Transverse colon (tissue), 4 donors: ENCODE data around the gene ARHGAP18. TPM values are rescaled to one million over a fixed set of nuclear protein-coding genes. Genes with fewer than 3 reads are reported as not detected.

ENCODE experiments used
- DNase-seq: peaks from one replicate; pipeline ENCODE4 v3.0.0-alpha.2; 2019
- H3K27ac ChIP-seq, 4 donors: fragments of 200-600 bp; sonication (generic); 2 replicates each; pipeline ENCODE4 v1.5.1; 2016 to 2018; ENCODE audit warnings: inconsistent platforms in 4 of 4
- H3K27me3 ChIP-seq: fragments of 200-600 bp; sonication (generic); 2 replicates; pipeline ENCODE4 v1.5.1; 2017; ENCODE audit warnings: inconsistent platforms
- H3K36me3 ChIP-seq, 4 donors: fragments of 200-600 bp; sonication (generic); 2 replicates each; pipeline ENCODE4 v1.5.1; 2017 to 2019; ENCODE audit warnings: inconsistent platforms in 4 of 4
- H3K4me1 ChIP-seq, 4 donors: fragments of 200-600 bp; sonication (generic); 2 replicates each; pipeline ENCODE4 v1.5.1; 2017 to 2020; ENCODE audit warnings: inconsistent platforms in 4 of 4
- H3K4me3 ChIP-seq, 4 donors: fragments of 200-600 bp; sonication (generic); 1 replicate in 1 of 4; 2 replicates in 3 of 4; pipeline versions ENCODE4 v1.5.1 to v1.6.1; 2017 to 2019; ENCODE audit warnings: inconsistent platforms in 4 of 4
- H3K9me3 ChIP-seq, 2 donors: fragments of 200-600 bp; sonication (generic); 2 replicates each; pipeline ENCODE4 v1.5.1; 2017 to 2019; ENCODE audit warnings: inconsistent platforms in 2 of 2
- POLR2A ChIP-seq: fragments of 450-650 bp; IDR thresholded peaks from one replicate; pipeline ENCODE4 v1.6.1; 2016; ENCODE audit warnings: antibody characterized with exemption, mild to moderate bottlenecking, moderate library complexity
- POLR2AphosphoS5 ChIP-seq, 3 donors: sonication (generic); formaldehyde crosslinking; IDR thresholded peaks; one replicate each; pipeline ENCODE4 v1.6.1; 2016; ENCODE audit warnings: antibody characterized with exemption in 3 of 3
- in situ Hi-C, 4 donors: fragments of 200-750 bp; cut with MboI; loops; one replicate each; pipeline versions ENCODE4 v1.15.0 to v1.15.1; 2017; ENCODE audit warnings: low sequenced_read_pairs in 3 of 4, low pct_ligation_motif_present in 1 of 4, low pct_unique_long_range_greater_than_20kb in 1 of 4
- intact Hi-C: fragments of 100-400 bp; cut with DNase I; formaldehyde crosslinking; loops from one replicate; pipeline ENCODE4 v1.15.1; 2023; ENCODE audit warnings: low total_unique reads
- total RNA-seq, 4 donors: library from RNA; depleted of rRNA; stranded (reverse); fragments of >200 nt; gene quantifications; one replicate each; pipeline ENCODE4 v1.1.0, GENCODE V29; 2016

The ARHGAP18 gene
- total RNA-seq, 4 donors from 2014 or later: 5.2 to 21.8 (median 13.0) TPM

DNA sequence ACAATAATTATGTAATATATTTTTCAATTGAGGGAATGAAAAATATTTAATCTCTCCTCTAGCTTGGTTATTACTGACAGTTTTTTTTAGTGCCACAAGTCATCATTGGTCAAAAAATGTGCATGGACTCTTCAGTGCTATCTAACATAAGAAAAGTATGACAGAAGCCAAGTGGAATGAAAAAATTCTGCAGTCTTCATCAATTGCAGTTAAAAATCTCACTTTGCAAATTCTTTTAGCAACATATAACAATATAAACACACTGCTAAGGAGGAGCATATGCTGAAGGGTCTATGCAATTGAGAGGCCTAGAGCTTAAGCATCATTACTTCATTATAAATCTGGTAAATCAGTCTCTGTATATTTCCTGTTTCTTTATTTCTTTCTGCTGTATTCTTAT, 175.1 kb downstream of the ARHGAP18 start:
- no peak overlapping the region for H3K27ac ChIP-seq
- no peak overlapping the region for H3K4me3 ChIP-seq
- intact Hi-C loops (no loop called here), in situ Hi-C loops (no loop called here)
- H3K36me3 ChIP-seq: no peaks in the 10 kb centered on the region
- H3K9me3 ChIP-seq: no peaks in the 10 kb centered on the region
- TF ChIP-seq POLR2AphosphoS5 (IDR thresholded peaks at IDR 0.05): no peak
- no peak for TF ChIP-seq POLR2A
- no peaks in the 10 kb centered on the region for H3K27me3 ChIP-seq
- no peaks in the 10 kb centered on the region for H3K4me1 ChIP-seq
- no peak for DNase-seq

Other genes with a start within 250 kb of the ARHGAP18 start
- not detected for gene TMEM244, start 151.1 kb upstream of the ARHGAP18 start, total RNA-seq